HG03103 (cell line): ENCODE data around the gene SORT1.
"Not testable (repeated sequence)": the region's sequence is repeated elsewhere in the genome, so short reads cannot be mapped to it uniquely, and the experiment has no call there.

ENCODE experiments used
- ATAC-seq: cut with Tn5 transposase; IDR thresholded peaks from one replicate; pipeline ENCODE4 v1.9.1; 2021; ENCODE audit warnings: low read depth; ENCODE audit not compliant: unreplicated experiment

The SORT1 gene

GRCh38 chr1:109383087-109383779 lies 14.5 kb downstream of the SORT1 start:
- ATAC-seq = no peak

GRCh38 chr1:109381573-109381972 lies 16.1 kb downstream of the SORT1 start:
- ATAC-seq = no peak

- ATAC-seq = no peak
These were observed 17.8 kb downstream of the SORT1 start for GRCh38 chr1:109379907-109380306.

GRCh38 chr1:109379422-109379821 lies 18.3 kb downstream of the SORT1 start:
- ATAC-seq = no peak

- no peak for ATAC-seq
These were observed 20.0 kb downstream of the SORT1 start for GRCh38 chr1:109377698-109378097.

GRCh38 chr1:109373696-109374095 lies 24.0 kb downstream of the SORT1 start:
- not testable (repeated sequence) for ATAC-seq

- no peak for ATAC-seq
These were observed 24.6 kb downstream of the SORT1 start for GRCh38 chr1:109373126-109373525.

- ATAC-seq = no peak
These were observed 25.4 kb downstream of the SORT1 start for GRCh38 chr1:109372281-109372680.

GRCh38 chr1:109371341-109371739 lies 26.4 kb downstream of the SORT1 start:
- no peak for ATAC-seq

- ATAC-seq = no peak
These were observed 26.9 kb downstream of the SORT1 start for GRCh38 chr1:109370712-109371340.

- no peak for ATAC-seq
These were observed 28.5 kb downstream of the SORT1 start for GRCh38 chr1:109369167-109369746.

- ATAC-seq = no peak
These were observed 29.3 kb downstream of the SORT1 start for GRCh38 chr1:109368464-109368863.

GRCh38 chr1:109367626-109368025 lies 30.1 kb downstream of the SORT1 start:
- ATAC-seq = no peak

GRCh38 chr1:109365642-109366204 lies 32.0 kb downstream of the SORT1 start:
- no peak for ATAC-seq

- ATAC-seq = no peak
These were observed 36.1 kb downstream of the SORT1 start for GRCh38 chr1:109361649-109362048.

GRCh38 chr1:109361069-109361468 lies 36.6 kb downstream of the SORT1 start:
- no peak for ATAC-seq

- ATAC-seq = no peak
These were observed 40.1 kb downstream of the SORT1 start for GRCh38 chr1:109357616-109358015.

- ATAC-seq = no peak
These were observed 40.8 kb downstream of the SORT1 start for GRCh38 chr1:109356915-109357314.

- no peak for ATAC-seq
These were observed 41.2 kb downstream of the SORT1 start for GRCh38 chr1:109356505-109356904.

GRCh38 chr1:109354929-109355328 lies 42.8 kb downstream of the SORT1 start:
- no peak for ATAC-seq

GRCh38 chr1:109351457-109351856 lies 46.3 kb downstream of the SORT1 start:
- no peak for ATAC-seq

GRCh38 chr1:109350655-109351054 lies 47.1 kb downstream of the SORT1 start:
- ATAC-seq = no peak
